Head of caudate nucleus (tissue), 42 donors: ENCODE data around the gene NUTF2.
A peak's percentile ranks its signal among the peaks of the same experiment; 100 is the strongest.
"Not testable (repeated sequence)": the region's sequence is repeated elsewhere in the genome, so short reads cannot be mapped to it uniquely, and the experiment has no call there.

ENCODE experiments used
- DNase-seq, 42 donors: peaks; one replicate each; pipeline versions ENCODE4 v3.0.0 to v3.0.0-alpha.2; 2020 to 2021; ENCODE audit warnings: mixed read lengths in 7 of 42
- intact Hi-C: fragments of 100-400 bp; cut with DNase I; formaldehyde crosslinking; loops from one replicate; pipeline ENCODE4 v1.15.0; 2022

The NUTF2 gene

DNA sequence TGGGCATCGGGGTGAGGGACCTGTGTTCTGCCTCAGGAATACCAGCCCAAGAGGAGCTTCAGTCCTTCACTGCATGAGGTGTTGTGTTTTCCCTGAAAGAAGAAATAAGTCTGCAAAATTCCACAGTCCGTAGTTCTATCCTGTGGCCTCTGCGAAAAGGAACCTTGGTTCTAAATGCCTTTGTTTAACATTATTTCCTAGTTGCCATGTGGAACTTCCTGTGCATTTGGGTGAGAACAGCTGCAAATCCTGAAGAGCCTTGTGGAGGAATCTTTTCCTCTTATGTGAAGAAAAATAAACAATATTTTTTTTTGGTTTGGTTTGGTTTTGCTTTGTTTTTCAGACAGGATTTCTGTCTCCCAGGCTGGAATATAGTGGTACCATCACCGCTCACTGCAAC lies 56.1 kb downstream of the NUTF2 start:
- intact Hi-C loops: no loop called here
- no peak for DNase-seq

- no peak for DNase-seq
- intact Hi-C loops: no loop called here
Observed at GRCh38 chr16:67907397-67908180, 60.9 kb downstream of the NUTF2 start.

DNA sequence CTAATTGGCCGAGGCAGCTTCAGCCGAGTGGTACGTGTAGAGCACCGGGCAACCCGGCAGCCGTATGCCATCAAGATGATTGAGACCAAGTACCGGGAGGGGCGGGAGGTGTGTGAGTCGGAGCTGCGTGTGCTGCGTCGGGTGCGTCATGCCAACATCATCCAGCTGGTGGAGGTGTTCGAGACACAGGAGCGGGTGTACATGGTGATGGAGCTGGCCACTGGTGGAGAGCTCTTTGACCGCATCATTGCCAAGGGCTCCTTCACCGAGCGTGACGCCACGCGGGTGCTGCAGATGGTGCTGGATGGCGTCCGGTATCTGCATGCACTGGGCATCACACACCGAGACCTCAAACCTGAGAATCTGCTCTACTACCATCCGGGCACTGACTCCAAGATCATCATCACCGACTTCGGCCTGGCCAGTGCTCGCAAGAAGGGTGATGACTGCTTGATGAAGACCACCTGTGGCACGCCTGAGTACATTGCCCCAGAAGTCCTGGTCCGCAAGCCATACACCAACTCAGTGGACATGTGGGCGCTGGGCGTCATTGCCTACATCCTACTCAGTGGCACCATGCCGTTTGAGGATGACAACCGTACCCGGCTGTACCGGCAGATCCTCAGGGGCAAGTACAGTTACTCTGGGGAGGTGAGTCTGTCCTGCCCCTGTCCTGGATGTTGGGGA lies 62.5 kb downstream of the NUTF2 start:
- intact Hi-C loops: no loop called here
- DNase-seq: no peak

- intact Hi-C loops: no loop called here
- peak; percentile 75 to 96 (median 91) for DNase-seq
Observed at GRCh38 chr16:67910158-67910557, 63.4 kb downstream of the NUTF2 start.

DNA sequence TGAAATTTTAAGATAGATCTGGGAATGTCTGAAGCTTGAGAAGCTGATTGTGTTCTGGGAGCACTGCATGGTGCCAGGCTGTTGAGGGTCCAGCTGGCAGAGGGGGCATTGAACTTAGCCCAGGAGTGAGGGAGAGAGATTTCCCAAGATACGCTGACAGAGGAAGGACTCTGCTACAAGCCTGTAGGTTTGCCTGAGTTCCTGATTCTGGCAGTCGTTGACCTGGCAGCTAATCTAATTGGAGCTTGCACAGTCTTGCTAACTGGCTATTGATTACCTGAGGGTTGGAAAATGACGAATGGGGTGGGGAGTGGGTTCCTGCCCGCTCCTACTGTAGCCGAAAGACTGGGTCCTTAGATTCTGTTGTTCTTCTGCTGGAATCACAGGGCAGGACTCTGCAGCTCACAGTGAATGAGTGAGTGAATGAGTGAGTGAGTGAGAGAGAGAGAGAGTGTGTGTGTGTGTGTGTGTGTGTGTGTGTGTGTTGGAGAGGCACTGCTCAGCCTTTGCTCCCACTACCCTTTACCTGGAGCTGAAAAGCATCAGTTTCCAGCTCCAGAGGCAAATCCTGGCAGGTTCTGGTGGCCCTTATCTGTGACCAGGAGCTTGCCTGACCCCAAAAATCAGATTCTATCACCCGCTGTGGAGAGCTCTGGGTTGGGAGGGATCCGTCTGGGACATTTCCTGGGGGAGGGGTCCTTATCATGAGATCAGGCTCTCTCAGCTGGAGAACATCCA lies 68.2 kb downstream of the NUTF2 start:
- DNase-seq: no peak
- intact Hi-C loops: no loop called here

- intact Hi-C loops, DNase-seq: not testable (repeated sequence)
Observed at GRCh38 chr16:67915496-67915769, 68.7 kb downstream of the NUTF2 start.

DNA sequence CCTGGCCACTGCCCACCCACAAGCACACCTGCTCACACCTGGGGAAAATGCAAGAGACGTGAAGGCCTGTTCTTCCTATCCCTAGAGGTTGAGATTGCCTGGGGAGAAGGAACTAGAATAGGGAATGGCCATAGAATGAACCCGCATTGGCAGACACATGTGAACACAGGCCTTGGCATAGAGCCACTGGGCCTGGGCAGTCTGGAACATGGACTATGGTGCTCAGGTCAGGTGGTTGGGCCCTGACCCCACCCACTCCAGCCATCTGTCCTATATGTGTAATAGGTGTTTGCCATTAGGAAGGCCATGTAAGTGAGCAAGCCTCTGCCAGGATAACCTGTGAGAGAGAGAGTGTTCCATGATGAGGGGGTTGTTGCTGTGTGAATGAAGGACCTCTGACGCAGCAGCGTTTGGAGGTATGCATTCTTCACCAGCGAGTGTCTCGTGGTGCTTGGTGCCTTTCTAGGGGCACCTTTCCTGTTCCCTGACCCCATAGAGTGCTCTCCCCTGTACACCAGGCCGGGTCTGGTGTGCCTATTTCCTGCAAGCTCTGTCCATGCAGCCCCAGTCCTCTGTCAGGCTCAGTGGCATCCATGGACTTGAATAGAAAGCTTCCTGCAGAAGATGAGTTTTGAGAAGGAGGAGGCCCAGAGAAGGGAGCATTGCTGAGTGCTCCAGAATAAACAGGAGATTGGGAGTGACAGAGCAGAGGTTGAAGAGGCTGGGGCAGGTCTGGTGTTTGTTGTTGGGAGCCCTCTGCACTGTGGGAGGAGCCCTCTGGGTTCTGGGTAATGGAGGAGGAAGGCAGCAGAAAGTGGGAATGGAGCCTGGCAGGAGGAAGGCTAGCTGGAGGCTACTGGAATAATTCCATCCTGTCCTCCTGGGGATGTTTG lies 69.3 kb downstream of the NUTF2 start:
- intact Hi-C loops: no loop called here
- no peak for DNase-seq

DNA sequence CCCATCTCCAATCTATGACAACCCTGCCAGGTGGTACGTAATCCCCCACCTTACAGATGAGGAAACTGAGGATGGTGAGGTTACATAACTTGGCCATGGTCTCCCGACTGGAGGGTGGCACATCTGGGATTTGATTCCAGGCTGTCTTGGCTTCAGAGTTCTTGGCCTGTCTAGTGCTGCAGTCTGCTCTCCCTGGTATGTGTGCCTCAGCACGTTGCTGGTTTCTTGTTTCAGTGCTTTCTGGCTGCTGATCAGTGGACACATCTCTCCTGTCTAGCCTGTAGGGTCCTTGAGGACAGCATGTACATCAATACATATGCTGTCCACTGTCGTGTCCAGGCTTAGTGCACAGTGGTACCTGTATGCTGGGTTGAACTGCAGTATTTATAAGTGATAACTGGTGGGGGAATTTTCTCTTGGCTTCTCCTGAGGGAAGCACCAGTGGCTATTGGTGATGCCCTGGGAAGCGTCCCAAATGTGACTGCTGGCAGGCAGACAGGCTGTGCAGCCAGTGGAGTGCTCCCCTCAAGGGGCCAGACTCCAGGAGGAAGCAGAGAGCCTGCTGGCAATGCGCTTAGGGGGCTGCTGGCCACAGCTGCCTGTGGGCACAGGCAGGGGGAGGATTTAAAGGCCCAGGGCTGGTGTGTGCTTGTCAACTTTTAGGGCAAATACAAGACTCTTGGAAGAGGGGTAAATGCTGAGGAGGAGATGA lies 70.6 kb downstream of the NUTF2 start:
- DNase-seq: peak in 34 of 42 donors; percentile 40 to 82 (median 64)
- intact Hi-C loops: no loop called here

DNA sequence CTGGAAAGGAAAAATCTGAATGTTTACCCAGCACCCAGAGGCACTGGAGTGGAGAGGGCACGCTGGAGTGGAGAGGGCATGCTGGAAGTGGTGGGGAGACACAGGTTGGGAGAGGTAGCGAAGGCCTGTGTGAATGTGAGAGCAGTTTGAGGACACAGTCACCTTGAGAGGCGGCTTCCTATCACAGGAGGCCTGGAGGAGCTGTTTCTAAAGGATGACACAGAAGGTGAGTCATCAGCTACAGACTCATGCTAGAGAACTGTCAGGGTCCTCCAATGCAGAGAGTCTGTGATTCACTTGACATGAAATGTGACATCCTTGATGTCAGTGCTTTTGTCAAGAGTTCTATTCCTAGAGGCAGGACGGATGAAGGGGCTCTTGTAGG lies 71.1 kb downstream of the NUTF2 start:
- peak in 29 of 42 donors; percentile 37 to 92 (median 68) for DNase-seq
- intact Hi-C loops: no loop called here

DNA sequence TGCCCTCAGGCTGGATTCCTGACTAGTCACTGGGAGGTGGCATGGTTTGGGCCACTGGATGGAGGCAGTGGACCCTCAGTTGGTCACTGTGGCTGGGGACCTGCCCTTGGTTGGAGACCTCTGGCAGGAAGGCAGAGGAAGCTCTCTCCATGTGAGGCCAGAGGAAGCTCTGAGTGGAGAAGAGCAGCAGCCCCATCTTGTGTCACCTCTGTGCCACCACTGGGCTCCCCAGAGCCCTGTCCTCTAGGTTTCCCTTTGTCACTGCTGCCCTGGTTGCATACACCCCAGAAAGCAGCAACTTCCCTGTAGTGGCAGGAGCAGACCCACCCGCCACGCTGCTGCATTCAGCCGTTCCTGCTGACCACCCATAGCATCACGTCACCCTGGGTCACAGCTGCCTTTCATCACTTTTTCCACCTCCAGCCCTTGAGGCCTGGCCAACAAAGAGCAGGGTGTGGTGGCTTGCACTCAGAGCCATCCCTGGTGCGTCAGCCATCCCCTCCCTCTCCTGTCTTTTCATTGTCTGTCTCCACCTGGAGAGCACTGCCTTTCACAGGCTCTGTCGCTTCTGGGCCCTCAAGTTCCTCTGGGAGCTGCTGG lies 73.0 kb downstream of the NUTF2 start:
- peak in 5 of 42 donors; percentile 26 to 72 (median 41) for DNase-seq
- intact Hi-C loops: loop anchor here (10.0 kb wide), 1 partner anchor 105 kb away; no protein-coding TSS in a partner anchor
